Measurements from ENCODE around the gene TWSG1.
"Not testable (repeated sequence)": the region's sequence is repeated elsewhere in the genome, so short reads cannot be mapped to it uniquely, and the experiment has no call there.

Gene TWSG1

GRCh38 chr18:9362869-9363268 is 28.3 kb downstream of the TWSG1 start:
- no peak for TF ChIP-seq CTCF (IDR thresholded peaks at IDR 0.05; ENCODE audit: insufficient read depth, low read length, poor library complexity, severe bottlenecking)
- H3K4me3 ChIP-seq (replicated peaks; ENCODE audit: low read depth, low read length) = no peak overlapping the region
- no peak for DNase-seq (ENCODE audit: extremely low read depth, insufficient read length)

GRCh38 chr18:9364242-9364641 is 29.7 kb downstream of the TWSG1 start:
- Histone ChIP-seq H3K36me3 (ENCODE audit: control insufficient read depth, insufficient read depth, low read length) (peaks cover 4% of the 10 kb centered on the region), H3K27me3 (replicated peaks; ENCODE audit: control insufficient read depth, insufficient read depth, low read length) (no peaks in the 10 kb centered on the region), H3K4me3 (replicated peaks; ENCODE audit: low read depth, low read length) (no peak overlapping the region)
- no peak for DNase-seq (ENCODE audit: extremely low read depth, insufficient read length)
- TF ChIP-seq CTCF (IDR thresholded peaks at IDR 0.05; ENCODE audit: insufficient read depth, low read length, poor library complexity, severe bottlenecking) = no peak

More at GRCh38 chr18:9362869-9363268, 28.3 kb downstream of the TWSG1 start:
- H3K36me3 ChIP-seq (ENCODE audit: control insufficient read depth, insufficient read depth, low read length) = peaks cover 4% of the 10 kb centered on the region
- H3K27me3 ChIP-seq (replicated peaks; ENCODE audit: control insufficient read depth, insufficient read depth, low read length) = no peaks in the 10 kb centered on the region

DNA sequence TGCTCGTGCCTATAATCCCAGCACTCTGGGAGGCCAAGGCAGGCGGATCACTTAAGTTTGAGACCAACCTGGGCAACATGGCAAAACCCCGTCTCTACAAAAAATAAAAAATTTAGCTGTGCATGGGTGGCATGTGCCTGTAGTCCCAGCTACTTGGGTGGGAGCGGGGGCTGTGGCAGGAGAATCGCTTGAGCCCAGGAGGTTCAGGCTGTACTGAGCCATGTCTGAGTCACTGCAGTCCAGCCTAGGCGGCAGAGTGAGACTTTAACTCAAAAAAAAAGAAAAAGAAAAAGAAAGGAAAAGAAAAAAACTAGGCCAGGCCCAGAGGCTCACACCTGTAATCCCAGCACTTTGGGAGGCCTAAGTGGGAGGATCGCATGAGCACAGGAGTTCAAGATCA is 30.8 kb downstream of the TWSG1 start:
- TF ChIP-seq CTCF (IDR thresholded peaks at IDR 0.05; ENCODE audit: insufficient read depth, low read length, poor library complexity, severe bottlenecking) = no peak
- Histone ChIP-seq H3K27me3 (replicated peaks; ENCODE audit: control insufficient read depth, insufficient read depth, low read length) (no peaks in the 10 kb centered on the region), H3K4me3 (replicated peaks; ENCODE audit: low read depth, low read length) (no peak overlapping the region), H3K36me3 (ENCODE audit: control insufficient read depth, insufficient read depth, low read length) (peaks cover 4% of the 10 kb centered on the region)
- no peak for DNase-seq (ENCODE audit: extremely low read depth, insufficient read length)

- no peak for DNase-seq (ENCODE audit: extremely low read depth, insufficient read length)
- no peak for TF ChIP-seq CTCF (IDR thresholded peaks at IDR 0.05; ENCODE audit: insufficient read depth, low read length, poor library complexity, severe bottlenecking)
- peaks cover 4% of the 10 kb centered on the region for H3K36me3 ChIP-seq (ENCODE audit: control insufficient read depth, insufficient read depth, low read length)
- no peaks in the 10 kb centered on the region for H3K27me3 ChIP-seq (replicated peaks; ENCODE audit: control insufficient read depth, insufficient read depth, low read length)
- H3K4me3 ChIP-seq (replicated peaks; ENCODE audit: low read depth, low read length) = no peak overlapping the region
These were observed 31.6 kb downstream of the TWSG1 start for GRCh38 chr18:9366126-9366714.

GRCh38 chr18:9373254-9373653 is 38.7 kb downstream of the TWSG1 start:
- DNase-seq (ENCODE audit: extremely low read depth, insufficient read length); H3K27me3 ChIP-seq (replicated peaks; ENCODE audit: control insufficient read depth, insufficient read depth, low read length); H3K4me3 ChIP-seq (replicated peaks; ENCODE audit: low read depth, low read length); H3K36me3 ChIP-seq (ENCODE audit: control insufficient read depth, insufficient read depth, low read length): not testable (repeated sequence)

DNA sequence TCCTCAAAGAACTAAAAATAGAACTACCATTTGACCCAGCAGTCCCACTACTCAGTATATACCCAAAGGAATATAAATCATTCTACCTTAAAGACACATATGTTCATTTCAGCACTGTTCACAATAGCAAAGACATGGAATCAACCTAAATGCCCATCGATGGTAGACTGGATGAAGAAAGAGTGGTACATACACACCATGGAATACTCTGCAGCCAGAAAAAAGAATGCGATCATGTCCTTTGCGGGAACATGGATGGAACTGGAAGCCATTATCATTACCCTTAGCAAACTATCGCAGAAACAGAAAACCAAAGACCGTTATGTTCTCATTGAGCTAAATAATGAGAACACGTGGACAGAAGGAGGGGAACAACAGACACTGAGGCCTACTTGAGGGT is 44.5 kb downstream of the TWSG1 start:
- no peak for TF ChIP-seq CTCF (IDR thresholded peaks at IDR 0.05; ENCODE audit: insufficient read depth, low read length, poor library complexity, severe bottlenecking)
- no peak for DNase-seq (ENCODE audit: extremely low read depth, insufficient read length)
- Histone ChIP-seq H3K4me3 (replicated peaks; ENCODE audit: low read depth, low read length) (no peak overlapping the region), H3K27me3 (replicated peaks; ENCODE audit: control insufficient read depth, insufficient read depth, low read length) (no peaks in the 10 kb centered on the region), H3K36me3 (ENCODE audit: control insufficient read depth, insufficient read depth, low read length) (no peaks in the 10 kb centered on the region)

Data from GM06990 (cell line).